Transverse colon (tissue), 4 donors: ENCODE measurements around the gene SRRM3. TPM values are rescaled to one million over a fixed set of nuclear protein-coding genes. Genes with fewer than 3 reads are reported as not detected.
"Not testable (repeated sequence)": the region's sequence is repeated elsewhere in the genome, so short reads cannot be mapped to it uniquely, and the experiment has no call there.

Experiments
- DNase-seq: peaks from one replicate; pipeline ENCODE4 v3.0.0-alpha.2; 2019
- H3K27ac ChIP-seq, 4 donors: fragments of 200-600 bp; sonication (generic); 2 replicates each; pipeline ENCODE4 v1.5.1; 2016 to 2018; ENCODE audit warnings: inconsistent platforms in 4 of 4
- H3K27me3 ChIP-seq: fragments of 200-600 bp; sonication (generic); 2 replicates; pipeline ENCODE4 v1.5.1; 2017; ENCODE audit warnings: inconsistent platforms
- H3K36me3 ChIP-seq, 4 donors: fragments of 200-600 bp; sonication (generic); 2 replicates each; pipeline ENCODE4 v1.5.1; 2017 to 2019; ENCODE audit warnings: inconsistent platforms in 4 of 4
- H3K4me1 ChIP-seq, 4 donors: fragments of 200-600 bp; sonication (generic); 2 replicates each; pipeline ENCODE4 v1.5.1; 2017 to 2020; ENCODE audit warnings: inconsistent platforms in 4 of 4
- H3K4me3 ChIP-seq, 4 donors: fragments of 200-600 bp; sonication (generic); 1 replicate in 1 of 4; 2 replicates in 3 of 4; pipeline versions ENCODE4 v1.5.1 to v1.6.1; 2017 to 2019; ENCODE audit warnings: inconsistent platforms in 4 of 4
- H3K9me3 ChIP-seq, 2 donors: fragments of 200-600 bp; sonication (generic); 2 replicates each; pipeline ENCODE4 v1.5.1; 2017 to 2019; ENCODE audit warnings: inconsistent platforms in 2 of 2
- CTCF ChIP-seq, 5 experiments: fragments of 200-600 bp in 3 of 5; fragments of 450-650 bp in 2 of 5; sonication (generic) in 3 of 5; IDR thresholded peaks; 1 replicate in 2 of 5; 2 replicates in 3 of 5; pipeline ENCODE4 v1.5.1; 2016 to 2017; ENCODE audit warnings: antibody characterized with exemption in 5 of 5, inconsistent platforms in 3 of 5, mild to moderate bottlenecking in 2 of 5, moderate library complexity in 1 of 5
- EP300 ChIP-seq: sonication (generic); formaldehyde crosslinking; IDR thresholded peaks from one replicate; pipeline ENCODE4 v1.6.1; 2017; ENCODE audit warnings: antibody characterized with exemption, low read depth
- POLR2A ChIP-seq: fragments of 450-650 bp; IDR thresholded peaks from one replicate; pipeline ENCODE4 v1.6.1; 2016; ENCODE audit warnings: antibody characterized with exemption, mild to moderate bottlenecking, moderate library complexity
- POLR2AphosphoS5 ChIP-seq, 3 donors: sonication (generic); formaldehyde crosslinking; IDR thresholded peaks; one replicate each; pipeline ENCODE4 v1.6.1; 2016; ENCODE audit warnings: antibody characterized with exemption in 3 of 3
- WGBS, 2 donors: methylation state at CpG; one replicate each; pipeline ENCODE4 v1.1.5; 2018; ENCODE audit warnings: low coverage in 1 of 2; 5-methylcytosine and 5-hydroxymethylcytosine counted together
- in situ Hi-C, 4 donors: fragments of 200-750 bp; cut with MboI; loops; one replicate each; pipeline versions ENCODE4 v1.15.0 to v1.15.1; 2017; ENCODE audit warnings: low sequenced_read_pairs in 3 of 4, low pct_ligation_motif_present in 1 of 4, low pct_unique_long_range_greater_than_20kb in 1 of 4
- intact Hi-C: fragments of 100-400 bp; cut with DNase I; formaldehyde crosslinking; loops from one replicate; pipeline ENCODE4 v1.15.1; 2023; ENCODE audit warnings: low total_unique reads
- total RNA-seq, 4 donors: library from RNA; depleted of rRNA; stranded (reverse); fragments of >200 nt; gene quantifications; one replicate each; pipeline ENCODE4 v1.1.0, GENCODE V29; 2016

The SRRM3 gene
- 1 to 10 TPM in 2 of 4 donors, under 1 TPM in 1, not detected in 1; 0.82 to 1.4 (median 1.1) TPM for total RNA-seq

GRCh38 chr7:76201732-76202665 lies at the start of gene SRRM3:
Gene SRRM3, plus strand, starts transcription at chr7:76201896. Its CDS starts 33,171 bp downstream, at chr7:76235067.
- in situ Hi-C loops: no loop called here
- Histone ChIP-seq H3K27ac (no peak within 1 kb of the TSS), H3K9me3 (no peaks in the 10 kb centered on the region), H3K4me3 (no peak within 1 kb of the TSS), H3K36me3 (no peaks in the 10 kb centered on the region), H3K27me3 (peaks cover 29% of the 10 kb centered on the region), H3K4me1 (peaks cover 0 to 3% (median 3%) of the 10 kb centered on the region in 4 donors)
- intact Hi-C loops: no loop called here
- peak; percentile 74 for DNase-seq
- 4% methylated on average over 23 of the region's 57 CpGs; no CpG with 5 or more reads in 1 of the 2 donors for WGBS, 2 donors
- TF ChIP-seq POLR2A: no peak
- no peak for TF ChIP-seq POLR2AphosphoS5 (IDR thresholded peaks at IDR 0.05)
- no peak for TF ChIP-seq EP300
- TF ChIP-seq CTCF (IDR thresholded peaks at IDR 0.05): peak in 4 of 5 experiments; percentile 13 to 71 (median 44)

GRCh38 chr7:76151932-76152331 lies 49.8 kb upstream of the SRRM3 start:
- H3K4me1 ChIP-seq: peaks cover 0 to 9% (median 2%) of the 10 kb centered on the region in 4 donors
- WGBS, 2 donors: 75 to 84% methylated on average over 5 of the region's 5 CpGs
- DNase-seq: no peak
- no peak for TF ChIP-seq POLR2AphosphoS5 (IDR thresholded peaks at IDR 0.05)
- TF ChIP-seq EP300: no peak
- no peak for TF ChIP-seq POLR2A
- TF ChIP-seq CTCF (IDR thresholded peaks at IDR 0.05): no peak
- no peak overlapping the region for H3K4me3 ChIP-seq
- peaks cover 9% of the 10 kb centered on the region for H3K27me3 ChIP-seq
- no peaks in the 10 kb centered on the region for H3K36me3 ChIP-seq
- in situ Hi-C loops (no loop called here), intact Hi-C loops (no loop called here)
- no peaks in the 10 kb centered on the region for H3K9me3 ChIP-seq
- no peak overlapping the region for H3K27ac ChIP-seq

- intact Hi-C loops, H3K9me3 ChIP-seq, in situ Hi-C loops, H3K36me3 ChIP-seq, DNase-seq, H3K4me1 ChIP-seq, H3K27ac ChIP-seq, H3K27me3 ChIP-seq, H3K4me3 ChIP-seq: not testable (repeated sequence)
- 61 to 81% methylated on average over 3 to 5 of the region's 5 CpGs for WGBS, 2 donors
These were observed 48.0 kb upstream of the SRRM3 start for GRCh38 chr7:76153571-76154230.

GRCh38 chr7:76155938-76156337 lies 45.8 kb upstream of the SRRM3 start:
- intact Hi-C loops: no loop called here
- Histone ChIP-seq H3K9me3 (no peaks in the 10 kb centered on the region), H3K4me3 (no peak overlapping the region), H3K27me3 (no peaks in the 10 kb centered on the region), H3K4me1 (no peaks in the 10 kb centered on the region), H3K36me3 (no peaks in the 10 kb centered on the region), H3K27ac (no peak overlapping the region)
- WGBS, 2 donors: 67 to 73% methylated on average over 1 to 6 of the region's 6 CpGs
- peak; percentile 43 for DNase-seq
- in situ Hi-C loops: no loop called here
- no peak for TF ChIP-seq EP300
- no peak for TF ChIP-seq POLR2AphosphoS5 (IDR thresholded peaks at IDR 0.05)
- TF ChIP-seq POLR2A: no peak
- no peak for TF ChIP-seq CTCF (IDR thresholded peaks at IDR 0.05)

GRCh38 chr7:76156992-76157685 lies 44.6 kb upstream of the SRRM3 start:
- intact Hi-C loops, DNase-seq, in situ Hi-C loops, H3K36me3 ChIP-seq, H3K9me3 ChIP-seq, H3K4me1 ChIP-seq, H3K27me3 ChIP-seq, H3K4me3 ChIP-seq, H3K27ac ChIP-seq: not testable (repeated sequence)
- WGBS, 2 donors: 77 to 79% methylated on average over 2 of the region's 2 CpGs

- H3K9me3 ChIP-seq, H3K27me3 ChIP-seq, H3K4me1 ChIP-seq, DNase-seq, H3K4me3 ChIP-seq, H3K27ac ChIP-seq, H3K36me3 ChIP-seq, in situ Hi-C loops, intact Hi-C loops: not testable (repeated sequence)
- 92 to 93% methylated on average over 10 of the region's 10 CpGs for WGBS, 2 donors
These were observed 43.3 kb upstream of the SRRM3 start for GRCh38 chr7:76158416-76158815.
